ENCODE data around the gene FOXS1. TPM values are rescaled to one million over a fixed set of nuclear protein-coding genes. Genes with fewer than 3 reads are reported as not detected.

The FOXS1 gene
- total RNA-seq, 1 donor from 2014 or later = 26.0 TPM

GRCh38 chr20:31843881-31844280, 1.5 kb downstream of the FOXS1 start:
- H3K79me2 ChIP-seq (ENCODE audit: insufficient read depth, low read length) = peaks cover 14% of the 10 kb centered on the region
- H3K27ac ChIP-seq (ENCODE audit: low read depth, low read length) = no peak overlapping the region
- DNase-seq (ENCODE audit: low read depth) (no peak), FAIRE-seq (no peak)
- Mint-ChIP-seq H3K27me3 (ENCODE audit: low read depth, unreplicated experiment) (peaks cover 16% of the 10 kb centered on the region), H3K36me3 (ENCODE audit: low read depth, unreplicated experiment) (no peaks in the 10 kb centered on the region), H3K9me3 (ENCODE audit: unreplicated experiment) (peaks cover 6% of the 10 kb centered on the region), H3K4me1 (ENCODE audit: low read depth, unreplicated experiment) (peaks cover 38% of the 10 kb centered on the region), H3K4me3 (ENCODE audit: unreplicated experiment) (peak overlapping the region; percentile 86), H3K27ac (ENCODE audit: unreplicated experiment) (peak overlapping the region; percentile 96)
- TF ChIP-seq EZH2 (IDR thresholded peaks at IDR 0.05; ENCODE audit: insufficient read depth, low read length) (no peak), CTCF (IDR thresholded peaks at IDR 0.05; ENCODE audit: insufficient read depth, low read depth, low read length) (no peak)
- H3K4me2 ChIP-seq (ENCODE audit: low read length) = peak overlapping the region; percentile 84
- peak overlapping the region; percentile 17 for H3K4me3 ChIP-seq (ENCODE audit: insufficient read depth, low read depth, low read length)
- no peaks in the 10 kb centered on the region for H3K36me3 ChIP-seq (ENCODE audit: insufficient read depth, low read length)
- peaks cover 55% of the 10 kb centered on the region for H3K4me1 ChIP-seq (ENCODE audit: insufficient read depth, low read length)
- no peaks in the 10 kb centered on the region for H3K9me3 ChIP-seq (ENCODE audit: insufficient read depth, low read depth, low read length)
- H3K27me3 ChIP-seq (ENCODE audit: insufficient read depth, low read length) = peaks cover 14% of the 10 kb centered on the region
- no peak overlapping the region for H2AFZ ChIP-seq (ENCODE audit: low read depth, low read length)
- no peaks in the 10 kb centered on the region for H4K20me1 ChIP-seq (ENCODE audit: insufficient read depth, low read length)
- H3K9ac ChIP-seq (ENCODE audit: low read length) = peak overlapping the region; percentile 72

GRCh38 chr20:31843288-31843687, 2.1 kb downstream of the FOXS1 start:
- H3K36me3 ChIP-seq (ENCODE audit: insufficient read depth, low read length) = no peaks in the 10 kb centered on the region
- H3K27ac Mint-ChIP-seq (ENCODE audit: unreplicated experiment) = peak overlapping the region; percentile 83
- DNase-seq (ENCODE audit: low read depth) (no peak), FAIRE-seq (no peak)
- H3K4me2 ChIP-seq (ENCODE audit: low read length) = peak overlapping the region; percentile 84
- peaks cover 3% of the 10 kb centered on the region for H3K9me3 Mint-ChIP-seq (ENCODE audit: unreplicated experiment)
- H3K4me3 ChIP-seq (ENCODE audit: insufficient read depth, low read depth, low read length) = peak overlapping the region; percentile 40
- no peaks in the 10 kb centered on the region for H3K9me3 ChIP-seq (ENCODE audit: insufficient read depth, low read depth, low read length)
- TF ChIP-seq CTCF (IDR thresholded peaks at IDR 0.05; ENCODE audit: insufficient read depth, low read depth, low read length) (no peak), EZH2 (IDR thresholded peaks at IDR 0.05; ENCODE audit: insufficient read depth, low read length) (no peak)
- H3K4me1 ChIP-seq (ENCODE audit: insufficient read depth, low read length) = peaks cover 61% of the 10 kb centered on the region
- H3K36me3 Mint-ChIP-seq (ENCODE audit: low read depth, unreplicated experiment) = no peaks in the 10 kb centered on the region
- peaks cover 10% of the 10 kb centered on the region for H3K27me3 ChIP-seq (ENCODE audit: insufficient read depth, low read length)
- H3K4me3 Mint-ChIP-seq (ENCODE audit: unreplicated experiment) = peak overlapping the region; percentile 86
- peaks cover 38% of the 10 kb centered on the region for H3K4me1 Mint-ChIP-seq (ENCODE audit: low read depth, unreplicated experiment)
- H4K20me1 ChIP-seq (ENCODE audit: insufficient read depth, low read length) = no peaks in the 10 kb centered on the region
- H2AFZ ChIP-seq (ENCODE audit: low read depth, low read length) = peak overlapping the region; percentile 14
- H3K27me3 Mint-ChIP-seq (ENCODE audit: low read depth, unreplicated experiment) = peaks cover 10% of the 10 kb centered on the region
- H3K9ac ChIP-seq (ENCODE audit: low read length) = peak overlapping the region; percentile 72
- H3K79me2 ChIP-seq (ENCODE audit: insufficient read depth, low read length) = peaks cover 14% of the 10 kb centered on the region
- peak overlapping the region; percentile 85 for H3K27ac ChIP-seq (ENCODE audit: low read depth, low read length)

GRCh38 chr20:31842471-31843157, 2.8 kb downstream of the FOXS1 start:
- H3K79me2 ChIP-seq (ENCODE audit: insufficient read depth, low read length) = peaks cover 14% of the 10 kb centered on the region
- peak overlapping the region; percentile 14 for H2AFZ ChIP-seq (ENCODE audit: low read depth, low read length)
- H3K9ac ChIP-seq (ENCODE audit: low read length) = peak overlapping the region; percentile 72
- no peaks in the 10 kb centered on the region for H3K36me3 Mint-ChIP-seq (ENCODE audit: low read depth, unreplicated experiment)
- H4K20me1 ChIP-seq (ENCODE audit: insufficient read depth, low read length) = no peaks in the 10 kb centered on the region
- peak overlapping the region; percentile 84 for H3K4me2 ChIP-seq (ENCODE audit: low read length)
- H3K4me3 ChIP-seq (ENCODE audit: insufficient read depth, low read depth, low read length) = peak overlapping the region; percentile 40
- H3K4me3 Mint-ChIP-seq (ENCODE audit: unreplicated experiment) = peak overlapping the region; percentile 71
- TF ChIP-seq CTCF (IDR thresholded peaks at IDR 0.05; ENCODE audit: insufficient read depth, low read depth, low read length) = no peak
- TF ChIP-seq EZH2 (IDR thresholded peaks at IDR 0.05; ENCODE audit: insufficient read depth, low read length) = no peak
- H3K27ac ChIP-seq (ENCODE audit: low read depth, low read length) = peak overlapping the region; percentile 85
- H3K36me3 ChIP-seq (ENCODE audit: insufficient read depth, low read length) = no peaks in the 10 kb centered on the region
- peak overlapping the region; percentile 93 for H3K27ac Mint-ChIP-seq (ENCODE audit: unreplicated experiment)
- peaks cover 38% of the 10 kb centered on the region for H3K4me1 Mint-ChIP-seq (ENCODE audit: low read depth, unreplicated experiment)
- peaks cover 3% of the 10 kb centered on the region for H3K9me3 Mint-ChIP-seq (ENCODE audit: unreplicated experiment)
- H3K27me3 Mint-ChIP-seq (ENCODE audit: low read depth, unreplicated experiment) = peaks cover 5% of the 10 kb centered on the region
- no peaks in the 10 kb centered on the region for H3K9me3 ChIP-seq (ENCODE audit: insufficient read depth, low read depth, low read length)
- H3K4me1 ChIP-seq (ENCODE audit: insufficient read depth, low read length) = peaks cover 68% of the 10 kb centered on the region
- H3K27me3 ChIP-seq (ENCODE audit: insufficient read depth, low read length) = peaks cover 6% of the 10 kb centered on the region
- no peak for FAIRE-seq
- DNase-seq (ENCODE audit: low read depth) = peak; percentile 60
